Posterior cingulate gyrus (tissue), 11 donors: ENCODE results near the gene FRAT2.

ENCODE experiments used
- DNase-seq, 10 donors: peaks; one replicate each; pipeline versions ENCODE4 v3.0.0 to v3.0.0-alpha.2; 2020 to 2021; ENCODE audit warnings: mixed read lengths in 3 of 10
- intact Hi-C: fragments of 100-400 bp; cut with DNase I; formaldehyde crosslinking; loops from one replicate; pipeline ENCODE4 v1.15.1; 2023

Gene FRAT2

DNA sequence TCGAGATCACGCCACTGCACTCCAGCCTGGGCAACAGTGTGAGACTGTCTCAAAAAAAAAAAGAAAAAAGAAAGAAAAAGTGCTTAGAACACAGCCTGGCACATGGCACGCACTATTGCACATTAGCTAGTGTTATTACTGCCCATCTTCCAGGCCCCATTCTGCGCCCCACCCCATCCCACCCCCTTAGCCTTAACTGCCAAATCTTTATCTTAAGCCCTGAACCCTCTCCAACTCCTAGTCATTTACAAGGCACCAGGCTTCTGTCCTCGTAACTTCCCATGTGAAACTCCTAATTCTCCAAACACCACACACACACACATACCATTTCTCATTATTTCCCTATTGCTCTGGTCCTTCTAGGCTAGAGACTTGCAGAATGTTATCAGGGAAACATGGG lies 4.8 kb downstream of the FRAT2 start:
- DNase-seq: no peak
- intact Hi-C loops: loop anchor here (5.0 kb wide), 1 partner anchor 37 kb away; the partner anchor contains the start of gene ARHGAP19

DNA sequence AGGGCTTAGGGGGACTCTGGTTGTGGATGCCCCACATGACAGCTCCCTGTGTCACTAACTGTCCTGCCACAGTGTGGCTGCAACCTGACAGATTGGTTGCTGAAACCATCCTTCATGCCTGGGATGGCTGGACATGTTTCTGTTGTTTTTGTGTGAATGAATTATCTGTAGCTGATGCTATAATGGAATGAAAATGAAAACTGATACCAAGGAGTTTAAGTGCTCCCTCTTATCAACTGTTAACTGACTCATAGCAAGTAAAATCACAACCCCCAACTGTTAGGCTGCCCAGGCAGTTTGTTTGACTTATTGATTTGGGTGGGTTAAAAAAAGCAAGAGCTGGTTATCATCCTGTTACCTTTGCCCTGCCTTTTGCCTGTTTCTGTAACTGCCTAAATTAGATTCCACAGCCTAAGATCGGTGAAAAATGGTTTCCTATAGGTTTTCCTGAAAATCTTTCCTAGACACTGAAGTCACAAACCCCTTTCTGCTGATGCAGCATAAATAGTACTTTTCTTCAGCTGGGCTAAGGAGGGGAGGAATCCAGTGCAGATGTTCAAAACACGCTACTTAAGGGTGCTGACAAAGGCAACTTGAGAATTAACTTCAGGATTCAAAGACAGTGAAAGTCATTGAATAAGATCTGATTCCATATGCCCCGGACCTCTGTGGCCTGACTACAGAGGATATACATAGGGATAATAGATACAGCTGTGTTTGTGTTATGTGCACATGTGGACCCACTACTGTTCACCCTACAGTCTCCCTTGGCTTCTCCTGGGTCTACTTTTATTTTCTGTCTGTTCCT lies 5.7 kb downstream of the FRAT2 start:
- DNase-seq: peak in 1 of 10 donors; percentile 30

DNA sequence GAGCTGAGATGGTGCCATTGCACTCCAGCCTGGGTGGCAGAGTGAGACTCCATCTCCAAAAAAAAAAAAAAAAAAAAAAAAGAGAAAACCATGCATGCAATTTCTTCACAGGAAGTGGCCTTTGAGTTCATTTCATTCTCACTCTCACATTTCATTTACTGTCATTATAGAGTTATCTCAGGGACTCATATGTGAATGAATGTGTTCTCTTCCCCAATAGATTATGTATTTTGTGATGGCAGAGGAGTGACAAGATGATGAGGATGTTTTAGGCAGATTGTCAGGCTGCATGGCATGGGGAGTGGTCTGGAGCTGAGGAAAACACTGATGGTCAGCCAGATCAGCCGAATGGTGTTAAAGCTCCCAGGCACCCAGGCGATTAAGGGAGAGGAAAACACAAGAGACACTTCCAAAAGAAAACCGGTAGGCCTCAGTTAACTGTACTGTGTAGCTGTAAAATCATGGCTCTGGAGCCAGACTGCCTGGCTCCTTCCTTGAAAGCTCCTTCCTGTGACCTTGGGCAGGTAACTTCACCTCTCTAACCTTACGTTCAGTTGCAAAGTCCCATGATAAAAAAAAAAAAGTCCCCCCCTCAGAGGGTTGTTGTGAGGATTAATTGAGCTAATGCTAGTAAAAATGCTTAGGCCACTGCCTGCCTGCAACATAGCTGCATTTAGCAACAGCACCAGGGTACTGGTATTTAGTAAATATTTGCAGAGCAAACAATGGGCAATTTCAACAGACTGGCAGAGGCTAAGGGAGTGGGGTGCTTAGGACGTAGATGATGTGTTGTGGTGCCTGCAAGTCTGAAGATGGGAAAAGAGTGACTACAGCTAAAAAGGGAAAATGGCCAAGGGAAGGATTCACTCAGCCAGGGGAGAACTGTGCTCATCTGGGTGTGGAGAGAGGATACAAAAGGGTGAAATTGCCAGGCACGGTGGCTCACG lies 6.9 kb downstream of the FRAT2 start:
- peak in 2 of 10 donors; percentile 7 to 18 for DNase-seq
- intact Hi-C loops: no loop called here

More for the DNA sequence above, 5.7 kb downstream of the FRAT2 start:
- intact Hi-C loops: no loop called here

DNA sequence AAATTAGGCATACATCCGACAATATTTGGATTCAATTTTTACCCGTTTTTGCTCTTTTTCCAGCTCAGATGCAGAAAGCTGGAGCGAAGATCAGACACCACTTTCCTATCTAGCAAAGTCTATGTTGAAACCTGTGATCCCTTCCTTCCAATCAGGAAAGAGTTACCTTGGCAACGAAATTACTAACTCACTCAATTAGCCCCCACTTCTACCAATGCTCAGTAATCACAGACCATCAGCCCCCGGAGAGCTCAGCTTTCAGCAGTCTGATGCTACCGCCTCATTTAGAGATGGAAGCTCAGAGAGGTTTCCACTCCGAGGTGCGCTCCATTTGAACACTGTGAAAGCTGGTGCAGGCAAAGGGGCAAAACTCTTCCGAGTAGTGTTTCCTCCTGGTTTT lies 8.8 kb downstream of the FRAT2 start:
- intact Hi-C loops: no loop called here
- DNase-seq: peak in 2 of 10 donors; percentile 6 to 18

DNA sequence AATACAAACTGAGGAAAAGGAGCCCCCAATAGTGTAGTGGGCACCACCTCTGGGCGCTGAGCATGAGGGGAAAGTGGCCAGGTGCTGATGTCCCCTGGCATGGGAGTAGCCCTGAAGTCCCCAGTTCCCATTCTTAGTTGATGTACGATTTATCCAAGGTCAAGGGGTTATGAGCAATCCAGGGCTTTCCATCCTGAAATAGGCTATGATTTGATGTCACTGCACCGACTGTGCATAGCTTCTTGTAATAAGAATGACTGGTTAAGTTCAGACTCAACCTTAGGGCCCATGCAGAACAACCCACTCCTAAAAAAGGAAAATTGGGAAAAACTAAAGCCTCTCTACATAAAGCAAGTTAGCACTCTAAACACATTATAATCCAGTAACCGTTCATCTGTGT lies 11.0 kb downstream of the FRAT2 start:
- intact Hi-C loops: no loop called here
- DNase-seq: peak in 1 of 10 donors; percentile 35

DNA sequence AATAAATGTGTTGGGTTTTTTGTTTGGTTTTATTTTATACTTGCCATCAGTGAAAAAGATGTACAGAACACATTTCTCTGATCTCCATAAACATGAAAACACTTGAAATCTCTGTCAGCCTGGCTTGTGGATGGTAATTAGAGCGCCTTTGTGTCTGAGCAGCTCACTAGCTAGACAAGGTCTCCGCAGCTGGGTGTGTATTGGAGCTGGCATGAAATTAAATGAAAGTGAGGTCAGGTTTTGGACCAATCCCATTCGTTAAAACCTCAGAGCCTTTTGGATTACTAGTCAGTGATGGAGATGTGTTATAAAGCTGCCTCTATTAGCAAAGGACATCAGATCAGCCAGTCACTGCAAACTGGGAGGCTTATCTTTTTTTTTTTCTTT lies 12.7 kb downstream of the FRAT2 start:
- DNase-seq: peak in 3 of 10 donors; percentile 24 to 72 (median 30)

DNA sequence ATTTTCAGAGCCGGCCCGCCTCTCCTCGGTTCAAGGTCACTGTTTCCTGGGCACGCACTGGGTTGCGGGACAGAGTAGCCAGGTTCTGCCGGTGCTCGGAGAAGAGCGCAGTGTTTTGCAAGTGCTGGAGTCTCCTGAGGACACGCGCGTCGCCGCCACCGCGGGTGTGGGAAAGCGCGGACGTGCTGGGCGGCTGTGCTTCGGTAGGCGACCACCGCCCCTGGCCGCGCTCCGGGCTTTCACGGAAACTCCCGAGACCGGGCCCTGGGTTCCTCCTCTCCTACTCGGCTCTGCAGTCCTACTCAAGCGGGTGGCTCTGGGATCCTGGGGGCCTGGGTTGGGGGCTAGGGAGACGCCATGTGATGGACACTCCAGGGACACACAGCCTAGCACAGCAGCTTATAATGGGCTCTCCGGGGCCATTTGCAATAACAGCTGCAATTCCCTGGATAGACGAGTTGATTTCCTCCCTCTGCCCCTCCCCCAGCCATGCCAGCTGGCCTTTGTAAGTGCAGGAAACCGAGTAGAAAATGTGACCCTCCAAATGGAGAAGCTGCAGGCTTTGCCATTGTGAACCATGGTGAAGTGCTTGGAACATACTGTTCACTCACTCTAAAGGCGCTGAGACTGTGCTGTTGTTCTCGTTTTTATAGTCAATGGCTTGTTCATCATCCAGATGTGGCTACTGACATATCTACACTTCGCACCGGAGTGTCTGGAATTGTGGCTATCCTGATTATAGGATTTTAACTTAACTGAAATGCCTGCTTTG lies 13.3 kb downstream of the FRAT2 start:
- DNase-seq: peak in 9 of 10 donors; percentile 36 to 90 (median 63)
- intact Hi-C loops: no loop called here

More for the DNA sequence above, 12.7 kb downstream of the FRAT2 start:
- intact Hi-C loops: no loop called here

DNA sequence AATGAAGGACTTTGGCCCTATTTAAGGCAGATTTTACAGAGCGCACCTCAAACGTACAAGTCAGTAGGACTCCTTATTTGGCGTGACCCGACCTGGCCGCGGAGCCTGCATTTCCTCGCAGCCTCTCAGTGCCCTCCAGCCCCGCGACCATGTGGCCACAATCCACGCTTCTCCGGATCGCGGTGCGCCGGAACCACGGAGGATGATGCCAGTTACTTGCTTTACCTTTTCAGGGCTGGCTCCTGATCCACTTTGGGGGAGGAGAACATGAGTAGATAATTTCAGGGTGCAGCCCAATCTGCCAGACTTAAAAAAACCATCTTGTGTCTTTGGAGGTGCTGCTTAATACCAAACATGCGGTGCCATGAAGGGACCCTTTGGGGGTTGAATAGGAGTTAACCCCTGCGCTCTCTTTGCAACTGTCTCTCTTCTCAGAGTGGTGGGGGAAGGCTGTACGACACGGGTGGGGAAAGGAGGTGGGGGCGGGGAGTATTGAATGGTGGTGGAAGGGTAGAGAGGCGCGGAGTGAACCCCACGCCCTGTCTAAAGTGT lies 14.0 kb downstream of the FRAT2 start:
- DNase-seq: peak in 4 of 10 donors; percentile 24 to 76 (median 72)

DNA sequence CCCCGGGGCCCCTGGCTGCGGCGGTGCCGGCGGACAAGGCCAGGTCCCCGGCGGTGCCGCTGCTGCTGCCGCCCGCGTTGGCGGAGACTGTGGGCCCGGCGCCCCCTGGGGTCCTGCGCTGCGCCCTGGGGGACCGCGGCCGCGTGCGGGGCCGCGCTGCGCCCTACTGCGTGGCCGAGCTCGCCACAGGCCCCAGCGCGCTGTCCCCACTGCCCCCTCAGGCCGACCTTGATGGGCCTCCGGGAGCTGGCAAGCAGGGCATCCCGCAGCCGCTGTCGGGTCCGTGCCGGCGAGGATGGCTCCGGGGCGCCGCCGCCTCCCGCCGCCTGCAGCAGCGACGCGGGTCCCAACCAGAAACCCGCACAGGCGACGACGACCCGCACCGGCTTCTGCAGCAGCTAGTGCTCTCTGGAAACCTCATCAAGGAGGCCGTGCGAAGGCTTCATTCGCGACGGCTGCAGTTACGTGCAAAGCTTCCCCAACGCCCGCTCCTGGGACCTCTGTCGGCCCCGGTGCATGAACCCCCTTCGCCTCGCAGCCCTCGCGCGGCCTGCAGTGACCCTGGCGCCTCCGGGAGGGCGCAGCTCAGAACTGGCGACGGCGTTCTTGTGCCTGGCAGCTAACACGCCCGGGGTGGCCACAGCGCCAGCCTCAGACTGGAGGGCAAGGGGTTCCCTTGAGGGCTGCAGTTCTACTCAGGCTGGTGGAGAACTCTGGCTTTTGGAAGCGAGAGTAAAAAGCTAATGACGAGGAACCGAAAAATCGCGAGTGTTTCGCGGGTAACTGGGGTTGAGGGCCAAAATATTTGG lies 14.7 kb downstream of the FRAT2 start:
- intact Hi-C loops: loop anchor here (1.0 to 5.0 kb wide), 3 partner anchors 14 to 38 kb away; partner anchors contain the start of genes ARHGAP19 and FRAT2

More for the DNA sequence above, 14.0 kb downstream of the FRAT2 start:
- intact Hi-C loops: no loop called here

DNA sequence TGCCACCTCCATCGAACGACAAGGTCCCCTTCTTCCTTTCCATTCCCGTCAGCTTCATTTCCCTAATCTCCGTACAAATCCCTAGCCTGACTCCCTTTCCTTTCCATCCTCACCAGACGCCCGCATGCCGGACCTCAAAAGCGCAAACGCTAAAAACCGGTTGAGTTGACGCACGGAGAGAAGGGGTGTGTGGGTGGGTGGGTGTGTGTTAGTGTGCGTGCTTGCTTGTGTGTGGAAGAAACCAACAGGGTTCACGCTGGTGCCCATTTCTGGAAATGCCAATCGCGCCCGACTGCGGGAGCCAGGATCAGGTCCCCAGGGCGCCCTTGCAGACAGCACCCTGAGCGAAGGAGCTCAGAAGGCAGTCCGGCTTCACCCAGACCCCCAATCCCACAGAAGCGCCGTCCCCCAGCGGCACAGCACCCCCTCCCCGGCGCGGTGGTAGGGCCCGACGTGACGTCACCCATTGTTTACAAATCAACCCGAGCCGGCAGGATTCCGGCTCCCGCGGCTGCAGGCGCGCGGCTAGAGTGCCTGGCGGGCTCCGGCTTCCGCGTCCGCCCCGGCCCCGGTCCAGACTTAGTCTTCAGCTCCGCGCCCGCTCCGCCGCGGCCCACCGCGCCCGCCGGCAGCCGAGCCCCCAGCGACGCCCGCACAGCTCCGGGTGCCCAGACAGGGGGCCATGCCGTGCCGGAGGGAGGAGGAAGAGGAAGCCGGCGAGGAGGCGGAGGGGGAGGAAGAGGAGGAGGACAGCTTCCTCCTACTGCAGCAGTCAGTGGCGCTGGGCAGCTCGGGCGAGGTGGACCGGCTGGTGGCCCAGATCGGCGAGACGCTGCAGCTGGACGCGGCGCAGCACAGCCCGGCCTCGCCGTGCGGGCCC lies 15.5 kb downstream of the FRAT2 start, which contains the start of gene FRAT1:
FRAT1 (plus strand) TSS at position 500 of the 880 bp plus-strand sequence; CDS start at position 683, 183 bp downstream.
- intact Hi-C loops: loop anchor here (1.0 to 5.0 kb wide), 3 partner anchors 15 to 37 kb away; partner anchors contain the start of genes ARHGAP19 and FRAT2
- peak; percentile 78 to 98 (median 89) for DNase-seq

More for the DNA sequence above, 14.7 kb downstream of the FRAT2 start:
- DNase-seq: peak; percentile 23 to 94 (median 48)

DNA sequence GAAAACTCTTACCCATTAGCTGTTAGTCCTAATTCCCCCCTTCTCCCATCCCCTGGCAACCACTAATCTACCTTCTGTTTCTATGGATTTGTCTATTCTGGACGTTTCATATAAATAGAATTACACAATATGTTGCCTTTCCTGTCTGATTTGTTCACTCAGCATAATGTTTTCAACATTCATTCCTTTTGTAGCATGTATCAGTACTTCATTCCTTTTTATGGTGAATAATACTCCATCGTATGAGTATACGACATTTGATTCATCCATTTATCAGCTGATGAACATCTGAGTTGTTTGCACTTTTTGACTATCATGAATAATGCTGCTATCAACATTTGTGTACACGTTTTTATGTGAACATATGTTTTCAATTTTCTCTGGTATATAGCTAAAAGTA lies 19.9 kb downstream of the FRAT2 start:
- no peak for DNase-seq
- intact Hi-C loops: loop anchor here (5.0 kb wide), 1 partner anchor 32 kb away; no protein-coding TSS in a partner anchor

DNA sequence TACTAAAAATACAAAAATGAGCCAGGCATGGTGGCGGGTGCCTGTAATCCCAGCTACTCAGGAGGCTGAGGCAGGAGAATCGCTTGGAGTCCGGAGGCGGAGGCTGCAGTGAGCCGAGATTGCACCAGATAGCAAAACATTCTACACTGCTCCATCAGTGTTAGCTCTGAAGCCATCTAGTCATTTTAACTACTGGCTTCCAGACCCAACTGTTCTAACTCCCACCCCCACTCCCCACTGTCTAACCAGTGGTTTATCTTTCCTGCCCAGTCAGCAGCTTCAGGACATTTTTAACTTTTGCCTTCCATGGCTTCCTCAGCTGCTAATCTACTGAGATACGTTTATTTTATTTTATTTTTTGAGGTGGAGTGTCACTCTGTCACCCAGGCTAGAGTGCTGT lies 21.6 kb downstream of the FRAT2 start:
- intact Hi-C loops: no loop called here
- no peak for DNase-seq

DNA sequence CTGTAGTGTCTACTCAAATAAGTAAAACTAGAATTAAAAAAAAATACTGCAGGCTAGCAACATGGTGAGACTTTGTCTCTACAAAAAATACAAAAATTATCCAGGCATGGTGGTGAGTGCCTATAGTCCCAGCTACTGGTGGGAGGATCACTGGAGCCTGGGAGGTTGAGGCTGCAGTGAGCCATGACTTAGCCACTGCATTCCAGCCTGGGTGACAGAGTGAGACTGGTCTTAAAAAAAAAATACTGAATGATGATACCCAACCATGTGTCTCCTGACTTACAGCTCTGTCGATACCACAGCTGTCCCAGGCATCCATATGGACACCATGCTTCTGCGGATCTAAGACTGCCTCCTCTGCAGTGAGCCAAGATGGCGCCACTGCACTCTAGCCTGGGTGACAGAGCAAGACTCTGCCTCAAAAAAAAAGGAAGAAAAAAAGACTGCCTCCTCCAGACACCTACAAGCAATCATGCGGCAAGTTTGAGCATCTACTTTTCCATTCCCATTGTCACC lies 23.4 kb downstream of the FRAT2 start:
- intact Hi-C loops: no loop called here
- DNase-seq: peak in 1 of 10 donors; percentile 35

DNA sequence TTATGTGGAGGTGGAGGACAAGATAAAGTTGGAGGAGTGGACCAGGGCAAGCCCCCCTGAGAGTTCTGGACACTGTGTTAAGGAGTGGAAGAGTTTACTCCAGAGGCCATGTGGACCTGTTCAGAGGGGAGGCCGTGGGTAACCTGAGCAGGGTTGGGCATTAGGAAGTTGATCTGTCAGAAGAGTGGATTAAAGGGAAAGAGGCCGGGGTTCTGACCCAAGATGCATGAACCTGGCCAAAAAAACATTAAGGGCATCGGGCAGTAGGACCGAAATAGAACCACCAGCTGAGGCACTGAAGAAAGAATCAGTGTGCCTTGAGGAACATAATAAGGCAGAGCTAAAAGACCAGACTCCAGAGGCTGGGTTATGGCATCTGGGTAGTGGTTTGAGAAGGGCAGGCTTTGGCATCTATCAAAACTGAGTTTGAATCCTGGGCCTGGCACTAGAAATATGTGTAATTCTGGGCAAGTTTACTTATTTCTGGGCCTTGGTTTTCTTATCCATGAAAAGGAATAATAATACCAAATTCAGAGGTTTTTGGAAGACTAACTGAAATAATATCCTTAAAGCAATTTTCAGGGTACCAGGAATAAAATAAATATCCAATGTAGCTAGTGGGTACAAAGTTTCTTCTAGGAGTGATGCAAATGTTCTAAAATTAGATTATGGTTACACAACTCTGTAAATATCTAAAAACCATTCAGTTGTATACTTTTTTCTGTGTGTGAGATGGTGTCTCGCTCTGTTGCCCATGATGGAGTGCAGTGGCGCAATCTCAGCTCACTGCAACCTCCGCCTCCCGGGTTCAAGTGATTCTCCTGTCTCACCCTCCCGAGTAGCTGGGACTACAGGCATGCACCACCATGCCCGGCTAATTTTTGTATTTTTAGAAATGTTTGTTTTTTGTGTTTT lies 26.4 kb downstream of the FRAT2 start:
- DNase-seq: peak in 1 of 10 donors; percentile 4
- intact Hi-C loops: no loop called here

DNA sequence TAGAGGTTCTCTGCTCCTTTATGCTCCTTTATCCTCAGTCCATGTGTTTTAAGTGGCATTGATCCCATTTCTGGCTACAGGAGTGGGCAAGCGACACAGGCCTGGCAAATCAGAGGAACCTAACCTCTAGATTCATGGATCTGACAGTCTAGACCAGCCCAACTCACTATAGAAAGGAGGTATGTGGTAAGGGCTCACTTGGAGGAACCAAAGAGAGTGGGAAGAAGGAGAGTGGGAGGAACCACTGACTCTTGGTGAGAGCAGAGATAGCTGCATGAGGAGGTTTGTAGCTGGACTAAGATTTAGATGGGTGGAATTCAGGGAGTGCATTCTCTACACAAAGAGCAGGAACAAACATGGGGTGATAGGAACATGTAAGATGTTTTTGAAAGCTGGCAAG lies 27.1 kb downstream of the FRAT2 start:
- DNase-seq: no peak
- intact Hi-C loops: no loop called here

DNA sequence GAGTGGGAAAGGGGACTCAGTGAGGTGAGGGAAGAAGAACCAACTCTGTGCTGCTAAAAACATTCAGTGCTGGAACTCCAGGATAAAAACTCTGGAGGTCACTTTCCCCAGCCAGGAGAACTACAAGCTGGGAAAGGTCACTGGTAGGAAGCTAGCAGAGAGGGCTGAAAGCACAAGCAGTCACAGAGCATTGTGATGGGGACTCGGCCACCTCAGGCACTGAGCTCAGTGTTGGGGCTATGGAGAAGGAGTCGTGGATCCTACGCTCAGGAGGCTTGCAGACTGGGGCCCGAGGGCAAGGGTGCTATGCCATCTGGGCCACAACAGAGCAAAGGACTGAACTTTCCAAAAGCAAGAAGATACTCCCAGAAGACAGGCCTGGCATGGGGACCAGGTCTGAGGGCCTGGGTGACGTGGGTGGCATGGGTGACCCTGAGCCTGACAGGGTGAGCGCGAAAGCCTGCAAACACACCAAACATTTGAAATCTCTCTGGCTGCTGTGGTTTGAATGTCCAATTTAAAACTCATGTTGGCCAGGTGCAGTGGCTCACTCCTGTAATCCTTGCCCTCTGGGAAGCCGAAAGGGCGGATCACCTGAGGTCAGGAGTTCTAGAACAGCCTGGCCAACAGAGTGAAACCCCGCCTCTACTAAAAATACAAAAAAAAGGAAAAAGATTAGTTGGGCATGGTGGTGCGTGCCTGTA lies 32.3 kb downstream of the FRAT2 start:
- intact Hi-C loops: no loop called here
- DNase-seq: no peak
